HEK293 (cell line): ENCODE measurements around the gene FXYD1.

Experiments
- EGR2 ChIP-seq: fragments of 450-650 bp; formaldehyde crosslinking; IDR thresholded peaks from 2 replicates; pipeline ENCODE4 v1.5.1; 2016; ENCODE audit warnings: low read depth, missing biosample characterization, missing genetic modification characterization
- GLIS2 ChIP-seq: fragments of 450-650 bp; formaldehyde crosslinking; IDR thresholded peaks from 2 replicates; pipeline ENCODE4 v1.5.1; 2016; ENCODE audit warnings: missing biosample characterization, missing genetic modification characterization
- KLF10 ChIP-seq: fragments of 450-650 bp; IDR thresholded peaks from 2 replicates; pipeline ENCODE4 v1.5.1; 2018; ENCODE audit warnings: missing biosample characterization, mild to moderate bottlenecking, missing genetic modification characterization
- KLF16 ChIP-seq: fragments of 450-650 bp; formaldehyde crosslinking; IDR thresholded peaks from 2 replicates; pipeline ENCODE4 v1.5.1; 2017; ENCODE audit warnings: missing biosample characterization, missing genetic modification characterization
- MYNN ChIP-seq: fragments of 450-650 bp; formaldehyde crosslinking; IDR thresholded peaks from 2 replicates; pipeline ENCODE4 v1.5.1; 2016; ENCODE audit warnings: missing biosample characterization, missing genetic modification characterization, borderline replicate concordance
- PATZ1 ChIP-seq: fragments of 450-650 bp; formaldehyde crosslinking; IDR thresholded peaks from 2 replicates; pipeline ENCODE4 v1.5.1; 2016; ENCODE audit warnings: missing biosample characterization, missing genetic modification characterization
- PBX3 ChIP-seq: sonication (generic); formaldehyde crosslinking; IDR thresholded peaks from 2 replicates; pipeline ENCODE4 v1.8.1; 2022; ENCODE audit warnings: mild to moderate bottlenecking, moderate library complexity, missing genetic modification reagents
- REST ChIP-seq: fragments of 450-650 bp; formaldehyde crosslinking; IDR thresholded peaks from 2 replicates; pipeline ENCODE4 v1.5.1; 2016; ENCODE audit warnings: missing biosample characterization, missing genetic modification characterization
- TCF7L2 ChIP-seq: IDR thresholded peaks from 2 replicates; pipeline ENCODE4 v1.6.1; 2011; ENCODE audit warnings: low read depth, mild to moderate bottlenecking, inconsistent platforms, low read length, moderate library complexity, borderline replicate concordance
- TRIM28 ChIP-seq: IDR thresholded peaks from 2 replicates; pipeline ENCODE4 v1.6.1; 2011; ENCODE audit warnings: low read length, control low read depth, borderline replicate concordance
- ZFP3 ChIP-seq: fragments of 450-650 bp; formaldehyde crosslinking; IDR thresholded peaks from 2 replicates; pipeline ENCODE4 v1.5.1; 2016; ENCODE audit warnings: low read depth, missing biosample characterization, missing genetic modification characterization
- ZNF121 ChIP-seq: fragments of 450-650 bp; formaldehyde crosslinking; IDR thresholded peaks from 2 replicates; pipeline ENCODE4 v1.5.1; 2016; ENCODE audit warnings: missing biosample characterization, missing genetic modification characterization
- ZNF19 ChIP-seq: fragments of 450-650 bp; formaldehyde crosslinking; IDR thresholded peaks from 2 replicates; pipeline ENCODE4; 2016; ENCODE audit warnings: missing biosample characterization, missing genetic modification characterization, low read depth
- ZNF2 ChIP-seq: fragments of 450-650 bp; formaldehyde crosslinking; IDR thresholded peaks from 2 replicates; pipeline ENCODE4 v1.5.1; 2016; ENCODE audit warnings: missing biosample characterization, missing genetic modification characterization
- ZNF223 ChIP-seq: fragments of 450-650 bp; formaldehyde crosslinking; IDR thresholded peaks from 2 replicates; pipeline ENCODE4 v1.5.1; 2016; ENCODE audit warnings: missing biosample characterization, missing genetic modification characterization
- ZNF280D ChIP-seq: fragments of 450-650 bp; formaldehyde crosslinking; IDR thresholded peaks from 2 replicates; pipeline ENCODE4 v1.5.1; 2016; ENCODE audit warnings: missing biosample characterization, missing genetic modification characterization
- ZNF335 ChIP-seq: fragments of 450-650 bp; formaldehyde crosslinking; conservative IDR thresholded peaks from 2 replicates; pipeline ENCODE4 v1.5.1; 2016; ENCODE audit warnings: missing biosample characterization, missing genetic modification characterization
- ZNF37A ChIP-seq: fragments of 450-650 bp; IDR thresholded peaks from 2 replicates; pipeline ENCODE4 v1.5.1; 2018; ENCODE audit warnings: missing biosample characterization, missing genetic modification characterization
- ZNF398 ChIP-seq: fragments of 450-650 bp; formaldehyde crosslinking; IDR thresholded peaks from 2 replicates; pipeline ENCODE4 v1.5.1; 2017; ENCODE audit warnings: missing biosample characterization, missing genetic modification characterization
- ZNF513 ChIP-seq: fragments of 450-650 bp; IDR thresholded peaks from 2 replicates; pipeline ENCODE4 v1.5.1; 2018; ENCODE audit warnings: missing biosample characterization, missing genetic modification characterization
- ZNF585B ChIP-seq: fragments of 450-650 bp; formaldehyde crosslinking; IDR thresholded peaks from 2 replicates; pipeline ENCODE4 v1.5.1; 2016; ENCODE audit warnings: missing biosample characterization, missing genetic modification characterization
- ZNF658 ChIP-seq: fragments of 450-650 bp; formaldehyde crosslinking; IDR thresholded peaks from 2 replicates; pipeline ENCODE4; 2016; ENCODE audit warnings: missing biosample characterization, missing genetic modification characterization
- ZNF664 ChIP-seq: fragments of 450-650 bp; formaldehyde crosslinking; IDR thresholded peaks from 2 replicates; pipeline ENCODE4 v1.5.1; 2016; ENCODE audit warnings: missing biosample characterization, missing genetic modification characterization
- ZNF747 ChIP-seq: fragments of 450-650 bp; formaldehyde crosslinking; IDR thresholded peaks from 2 replicates; pipeline ENCODE4 v1.5.1; 2016; ENCODE audit warnings: missing biosample characterization, missing genetic modification characterization
- ZNF791 ChIP-seq: fragments of 450-650 bp; formaldehyde crosslinking; IDR thresholded peaks from 2 replicates; pipeline ENCODE4 v1.5.1; 2016; ENCODE audit warnings: missing biosample characterization, missing genetic modification characterization
- ZNF792 ChIP-seq: fragments of 450-650 bp; formaldehyde crosslinking; IDR thresholded peaks from 2 replicates; pipeline ENCODE4 v1.5.1; 2016; ENCODE audit warnings: missing biosample characterization, missing genetic modification characterization
- ZSCAN23 ChIP-seq: fragments of 450-650 bp; formaldehyde crosslinking; IDR thresholded peaks from 2 replicates; pipeline ENCODE4 v1.5.1; 2016; ENCODE audit warnings: missing biosample characterization, missing genetic modification characterization

FXYD1 gene

GRCh38 chr19:35144600-35145436 lies 6.2 kb downstream of the FXYD1 start (continued):
- TF ChIP-seq ZNF19 (no peak), ZNF791 (no peak), ZNF398 (tag by site-specific recombination) (peak; percentile 98), ZNF792 (tag by site-specific recombination) (no peak), ZNF280D (tag by site-specific recombination) (no peak), ZNF513 (tag by site-specific recombination) (no peak), ZFP3 (no peak), KLF16 (peak; percentile 33; the same call in 1 of the 2 replicates), PBX3 (CRISPR knock-in tag) (no peak), ZNF2 (tag by site-specific recombination) (peak; percentile 78; the same call in 1 of the 2 replicates), ZNF585B (no peak), TCF7L2 (no peak), ZNF658 (tag by site-specific recombination) (no peak), ZNF747 (tag by site-specific recombination) (no peak), ZNF223 (peak; percentile 23; the same call in 1 of the 2 replicates), PATZ1 (tag by site-specific recombination) (peak; percentile 74), TRIM28 (no peak), ZNF37A (tag by site-specific recombination) (no peak), ZNF335 (tag by site-specific recombination) (no peak), KLF10 (tag by site-specific recombination) (no peak), MYNN (tag by site-specific recombination) (no peak), ZSCAN23 (tag by site-specific recombination) (no peak), ZNF121 (tag by site-specific recombination) (no peak), GLIS2 (tag by site-specific recombination) (peak; percentile 97), EGR2 (peak; percentile 98), REST (tag by site-specific recombination) (no peak), ZNF664 (tag by site-specific recombination) (no peak)
